Karpas-422 (cell line): Measurements from ENCODE around the gene SNRNP70. TPM values are rescaled to one million over a fixed set of nuclear protein-coding genes. Genes with fewer than 3 reads are reported as not detected.

Source experiments
- DNase-seq: peaks from one replicate; pipeline ENCODE4 v3.0.0-alpha.2; 2015
- H2AFZ ChIP-seq: fragments of 200-600 bp; sonication (generic); 2 replicates; pipeline ENCODE4 v1.6.1; 2014; ENCODE audit warnings: antibody characterized with exemption, low read length, mixed read lengths
- H3K27ac ChIP-seq: fragments of 200-600 bp; sonication (generic); 2 replicates; pipeline ENCODE4 v1.5.1; 2014; ENCODE audit warnings: mild to moderate bottlenecking, low read length, moderate library complexity
- H3K27me3 ChIP-seq: fragments of 200-600 bp; sonication (generic); 2 replicates; pipeline ENCODE4 v1.6.1; 2014; ENCODE audit warnings: low read length, mixed read lengths
- H3K36me3 ChIP-seq: fragments of 200-600 bp; sonication (generic); 2 replicates; pipeline ENCODE4 v1.6.1; 2014; ENCODE audit warnings: low read length, mixed read lengths; ENCODE audit not compliant: insufficient read depth
- H3K4me1 ChIP-seq: fragments of 200-600 bp; sonication (generic); 2 replicates; pipeline ENCODE4 v1.6.1; 2014; ENCODE audit warnings: mild to moderate bottlenecking, low read length, mixed read lengths
- H3K4me2 ChIP-seq: fragments of 200-600 bp; sonication (generic); 2 replicates; pipeline ENCODE4 v1.6.1; 2014; ENCODE audit warnings: low read length, low read depth, mild to moderate bottlenecking; ENCODE audit not compliant: poor library complexity, severe bottlenecking
- H3K4me3 ChIP-seq: fragments of 200-600 bp; sonication (generic); 2 replicates; pipeline ENCODE4 v1.5.1; 2014; ENCODE audit warnings: mild to moderate bottlenecking, antibody characterized with exemption, low read length, mixed read lengths
- H3K79me2 ChIP-seq: fragments of 200-600 bp; sonication (generic); 2 replicates; pipeline ENCODE4 v1.6.1; 2014; ENCODE audit warnings: mild to moderate bottlenecking, low read length, mixed read lengths
- H3K9ac ChIP-seq: fragments of 200-600 bp; sonication (generic); 2 replicates; pipeline ENCODE4 v1.6.0; 2014; ENCODE audit warnings: low read length
- H3K9me2 ChIP-seq: fragments of 200-600 bp; sonication (generic), shearing (Covaris generic); replicated peaks from 2 replicates; pipeline ENCODE4 v1.6.0; 2014; ENCODE audit warnings: mild to moderate bottlenecking, low read length, moderate library complexity; ENCODE audit not compliant: insufficient read depth
- H3K9me3 ChIP-seq: fragments of 300-700, 200-600 bp; sonication (generic); 2 replicates; pipeline ENCODE4 v1.6.1; 2014; ENCODE audit warnings: low read length, mixed read lengths
- H4K20me1 ChIP-seq: fragments of 200-600 bp; sonication (generic); 2 replicates; pipeline ENCODE4 v1.6.1; 2014; ENCODE audit warnings: mild to moderate bottlenecking, antibody characterized with exemption, low read length, low read depth; ENCODE audit not compliant: insufficient read depth
- small RNA-seq: library from RNA; depleted of rRNA; stranded (forward); fragments of <200 nt; gene quantifications from one replicate; pipeline ENCODE3, GENCODE V24; 2014
- total RNA-seq: library from RNA; depleted of rRNA; stranded (reverse); fragments of >200 nt; shearing (Covaris generic); gene quantifications from 2 replicates; pipeline ENCODE4 v1.2.3, GENCODE V29; 2014; ENCODE audit warnings: low replicate concordance; rRNA removed

The SNRNP70 gene
- total RNA-seq, 1 experiment from 2014 or later: 420 TPM

- H3K36me3 ChIP-seq: no peaks in the 10 kb centered on the region
- H4K20me1 ChIP-seq: no peaks in the 10 kb centered on the region
- DNase-seq: no peak
- H3K4me3 ChIP-seq: no peak overlapping the region
- no peak overlapping the region for H3K27ac ChIP-seq
- no peaks in the 10 kb centered on the region for H3K27me3 ChIP-seq
- no peaks in the 10 kb centered on the region for H3K9me2 ChIP-seq
- no peak overlapping the region for H3K9ac ChIP-seq
- H3K9me3 ChIP-seq: no peaks in the 10 kb centered on the region
- peaks cover 11% of the 10 kb centered on the region for H3K4me1 ChIP-seq
- no peak overlapping the region for H2AFZ ChIP-seq
- H3K79me2 ChIP-seq: no peaks in the 10 kb centered on the region
- no peak overlapping the region for H3K4me2 ChIP-seq
These were observed 69.0 kb downstream of the SNRNP70 start for GRCh38 chr19:49154279-49154678.

- H3K4me2 ChIP-seq: no peak within 1 kb of the TSS
- no peaks in the 10 kb centered on the region for H4K20me1 ChIP-seq
- no peaks in the 10 kb centered on the region for H3K79me2 ChIP-seq
- H3K27ac ChIP-seq: no peak within 1 kb of the TSS
- no peak within 1 kb of the TSS for H3K4me3 ChIP-seq
- H3K36me3 ChIP-seq: no peaks in the 10 kb centered on the region
- no peak for DNase-seq
- peaks cover 5% of the 10 kb centered on the region for H3K4me1 ChIP-seq
- 0 out of 2 replicates have a peak, but pooled peaks cover 2% of the 10 kb centered on the region for H3K27me3 ChIP-seq
- no peaks in the 10 kb centered on the region for H3K9me3 ChIP-seq
- no peaks in the 10 kb centered on the region for H3K9me2 ChIP-seq
- H3K9ac ChIP-seq: no peak within 1 kb of the TSS
- H2AFZ ChIP-seq: no peak within 1 kb of the TSS
These were observed 70.0 kb downstream of the SNRNP70 start, which contains the start of gene HRC for GRCh38 chr19:49155005-49155819. HRC (minus strand) TSS chr19:49155396; CDS start chr19:49155237, 159 bp downstream.

- no peak overlapping the region for H3K4me3 ChIP-seq
- H3K9ac ChIP-seq: no peak overlapping the region
- H3K36me3 ChIP-seq: no peaks in the 10 kb centered on the region
- H3K27ac ChIP-seq: no peak overlapping the region
- H3K4me2 ChIP-seq: no peak overlapping the region
- no peaks in the 10 kb centered on the region for H3K4me1 ChIP-seq
- H3K27me3 ChIP-seq: 0 out of 2 replicates have a peak, but pooled peaks cover 2% of the 10 kb centered on the region
- H2AFZ ChIP-seq: no peak overlapping the region
- H3K9me3 ChIP-seq: no peaks in the 10 kb centered on the region
- DNase-seq: no peak
- H3K79me2 ChIP-seq: no peaks in the 10 kb centered on the region
- H4K20me1 ChIP-seq: no peaks in the 10 kb centered on the region
- no peaks in the 10 kb centered on the region for H3K9me2 ChIP-seq
These were observed 70.6 kb downstream of the SNRNP70 start for GRCh38 chr19:49155820-49156346.

GRCh38 chr19:49157445-49158224 lies 72.4 kb downstream of the SNRNP70 start, which contains the start of gene TRPM4:
TRPM4 (plus strand) TSS chr19:49157792; CDS start chr19:49157867, 75 bp downstream.
- no peaks in the 10 kb centered on the region for H3K9me2 ChIP-seq
- no peaks in the 10 kb centered on the region for H3K36me3 ChIP-seq
- no peak within 1 kb of the TSS for H3K9ac ChIP-seq
- no peak within 1 kb of the TSS for H2AFZ ChIP-seq
- no peak within 1 kb of the TSS for H3K27ac ChIP-seq
- H3K9me3 ChIP-seq: no peaks in the 10 kb centered on the region
- no peaks in the 10 kb centered on the region for H3K4me1 ChIP-seq
- H3K79me2 ChIP-seq: no peaks in the 10 kb centered on the region
- H3K4me2 ChIP-seq: no peak within 1 kb of the TSS
- H3K27me3 ChIP-seq: 0 out of 2 replicates have a peak, but pooled peaks cover 2% of the 10 kb centered on the region
- H4K20me1 ChIP-seq: no peaks in the 10 kb centered on the region
- no peak for DNase-seq
- no peak within 1 kb of the TSS for H3K4me3 ChIP-seq

Small RNAs within 50 kb of the gene (small RNA-seq; reads per million reads assigned to genes)
- not detected for gene RN7SL708P

Other genes starting within 250 kb of the SNRNP70 start
- 1.0 and 1.9 TPM in 2 replicates for gene HSD17B14, start 249.0 kb upstream of the SNRNP70 start, total RNA-seq
- gene PLEKHA4, start 216.8 kb upstream of the SNRNP70 start, total RNA-seq: not detected in 2 replicates
- gene PPP1R15A, start 213.0 kb upstream of the SNRNP70 start, total RNA-seq: 22.6 and 31.3 TPM in 2 replicates
- not detected in 2 replicates for gene TULP2, start 186.7 kb upstream of the SNRNP70 start, total RNA-seq
- gene NUCB1, start 185.1 kb upstream of the SNRNP70 start, total RNA-seq: 57.5 and 98.2 TPM in 2 replicates
- 1.4 and 3.3 TPM in 2 replicates for gene DHDH, start 151.8 kb upstream of the SNRNP70 start, total RNA-seq
- 93.8 and 164 TPM in 2 replicates for gene BAX, start 130.6 kb upstream of the SNRNP70 start, total RNA-seq
- gene FTL, start 120.1 kb upstream of the SNRNP70 start, total RNA-seq: 6,036 and 6,638 TPM in 2 replicates
- gene GYS1, start 92.1 kb upstream of the SNRNP70 start, total RNA-seq: 39.0 and 42.6 TPM in 2 replicates
- 107 and 298 TPM in 2 replicates for gene RUVBL2, start 91.6 kb upstream of the SNRNP70 start, total RNA-seq
- not detected in 2 replicates for gene LHB, start 68.4 kb upstream of the SNRNP70 start, total RNA-seq
- gene CGB3, start 61.1 kb upstream of the SNRNP70 start, total RNA-seq: not detected in 2 replicates
- not detected in 2 replicates for gene CGB2, start 53.6 kb upstream of the SNRNP70 start, total RNA-seq
- not detected in 2 replicates for gene CGB1, start 48.6 kb upstream of the SNRNP70 start, total RNA-seq
- not detected in 2 replicates for gene CGB5, start 41.6 kb upstream of the SNRNP70 start, total RNA-seq
- gene CGB8, start 36.3 kb upstream of the SNRNP70 start, total RNA-seq: not detected in 2 replicates
- not detected in 2 replicates for gene CGB7, start 27.7 kb upstream of the SNRNP70 start, total RNA-seq
- gene NTF4, start 20.6 kb upstream of the SNRNP70 start, total RNA-seq: not detected in 2 replicates
- gene KCNA7, start 12.8 kb upstream of the SNRNP70 start, total RNA-seq: not detected in 2 replicates
- 6.4 and 23.4 TPM in 2 replicates for gene LIN7B, start 28.9 kb downstream of the SNRNP70 start, total RNA-seq
- gene C19orf73, start 33.7 kb downstream of the SNRNP70 start, total RNA-seq: 3.4 and 5.5 TPM in 2 replicates
- 5.4 and 7.9 TPM in 2 replicates for gene PPFIA3, start 34.1 kb downstream of the SNRNP70 start, total RNA-seq
- gene HRC, start 69.9 kb downstream of the SNRNP70 start, total RNA-seq: not detected in 2 replicates
- gene TRPM4, start 72.3 kb downstream of the SNRNP70 start, total RNA-seq: not detected in 2 replicates
- gene SLC6A16, start 239.7 kb downstream of the SNRNP70 start, total RNA-seq: 16.9 and 42.6 TPM in 2 replicates
- gene CD37, start 250.0 kb downstream of the SNRNP70 start, total RNA-seq: 975 and 1,210 TPM in 2 replicates